Activated CD4-positive, alpha-beta T cell treated with anti-CD3 and anti-CD28 coated beads, Interleukin-2, Interleukin-4, amounts not matched to agents 100 ng/mL and 50 ng/mL, durations not matched to agents 16 hours and 8 hours (primary cell): ENCODE results near the gene CEBPE.

Source experiments
- DNase-seq: peaks from one replicate; pipeline ENCODE4 v3.0.0-alpha.2; 2020; ENCODE audit warnings: low spot score

The CEBPE gene

GRCh38 chr14:23143911-23144310 is 24.9 kb upstream of the CEBPE start:
- DNase-seq = no peak

- DNase-seq = no peak
These were observed 23.8 kb upstream of the CEBPE start for GRCh38 chr14:23142826-23143225.

- DNase-seq = no peak
These were observed 22.8 kb upstream of the CEBPE start for GRCh38 chr14:23141706-23142444.

GRCh38 chr14:23140371-23140770 is 21.3 kb upstream of the CEBPE start:
- no peak for DNase-seq

GRCh38 chr14:23139874-23140273 is 20.8 kb upstream of the CEBPE start:
- DNase-seq = no peak

- no peak for DNase-seq
These were observed 18.9 kb upstream of the CEBPE start for GRCh38 chr14:23137813-23138535.

GRCh38 chr14:23137192-23137812 is 18.2 kb upstream of the CEBPE start:
- DNase-seq = no peak

- no peak for DNase-seq
These were observed 17.6 kb upstream of the CEBPE start for GRCh38 chr14:23136566-23137133.

GRCh38 chr14:23132970-23133369 is 13.9 kb upstream of the CEBPE start:
- no peak for DNase-seq

- no peak for DNase-seq
These were observed 12.4 kb upstream of the CEBPE start for GRCh38 chr14:23131482-23131881.

- no peak for DNase-seq
These were observed 11.8 kb upstream of the CEBPE start for GRCh38 chr14:23130871-23131270.

GRCh38 chr14:23129759-23130316 is 10.8 kb upstream of the CEBPE start:
- DNase-seq = no peak

GRCh38 chr14:23128969-23129758 is 10.1 kb upstream of the CEBPE start:
- no peak for DNase-seq

GRCh38 chr14:23127861-23128260 is 8.8 kb upstream of the CEBPE start:
- no peak for DNase-seq

GRCh38 chr14:23126548-23127278 is 7.7 kb upstream of the CEBPE start:
- no peak for DNase-seq

- no peak for DNase-seq
These were observed 7.0 kb upstream of the CEBPE start for GRCh38 chr14:23125933-23126524.

GRCh38 chr14:23125011-23125410 is 6.0 kb upstream of the CEBPE start:
- DNase-seq = no peak

GRCh38 chr14:23124337-23124954 is 5.4 kb upstream of the CEBPE start:
- DNase-seq = no peak

GRCh38 chr14:23123419-23123818 is 4.4 kb upstream of the CEBPE start:
- DNase-seq = no peak

- no peak for DNase-seq
These were observed 3.0 kb upstream of the CEBPE start for GRCh38 chr14:23122086-23122485.
